SK-N-SH treated with all-trans-retinoic acid at 6 μM for 48 hours (cell line): ENCODE results near the gene GGACT.
A peak's percentile ranks its signal among the peaks of the same experiment; 100 is the strongest.

Experiments
- ARNTL ChIP-seq: fragments of 450-650 bp; formaldehyde crosslinking; IDR thresholded peaks from 2 replicates; pipeline ENCODE4 v1.5.0; 2020; ENCODE audit warnings: low read depth, mild to moderate bottlenecking, moderate library complexity, borderline replicate concordance
- BACH2 ChIP-seq: fragments of 250-450 bp; sonication (Bioruptor Pico); IDR thresholded peaks from 2 replicates; pipeline ENCODE4 v1.9.0; 2021; ENCODE audit warnings: mild to moderate bottlenecking, borderline replicate concordance
- OSR1 ChIP-seq: fragments of 250-450 bp; sonication (Bioruptor Pico); IDR thresholded peaks from 2 replicates; pipeline ENCODE4 v1.8.0; 2022; ENCODE audit warnings: moderate library complexity, mild to moderate bottlenecking, inconsistent platforms
- PPARA ChIP-seq: fragments of 250-450 bp; sonication (Bioruptor Pico); IDR thresholded peaks from 2 replicates; pipeline ENCODE4 v1.5.0; 2020; ENCODE audit warnings: mild to moderate bottlenecking, borderline replicate concordance
- RARB ChIP-seq: fragments of 250-450 bp; sonication (Bioruptor Pico); IDR thresholded peaks from 2 replicates; pipeline ENCODE4 v1.8.0; 2021; ENCODE audit warnings: mild to moderate bottlenecking, moderate library complexity
- TCF4 ChIP-seq: fragments of 250-450 bp; sonication (Bioruptor Pico); IDR thresholded peaks from 2 replicates; pipeline ENCODE4 v1.8.0; 2021; ENCODE audit warnings: mild to moderate bottlenecking, moderate library complexity, borderline replicate concordance
- ZFP30 ChIP-seq: fragments of 450-650 bp; formaldehyde crosslinking; IDR thresholded peaks from 2 replicates; pipeline ENCODE4 v1.5.0; 2022; ENCODE audit warnings: mild to moderate bottlenecking, moderate library complexity
- TF ChIP-seq, protein P1 (sequence below): fragments of 250-450 bp; sonication (Bioruptor Pico); IDR thresholded peaks from 2 replicates; pipeline ENCODE4 v1.8.0; 2020; ENCODE audit warnings: mild to moderate bottlenecking, moderate library complexity, borderline replicate concordance
- TF ChIP-seq, protein P2 (sequence below): fragments of 250-450 bp; sonication (Bioruptor Pico); IDR thresholded peaks from 2 replicates; pipeline ENCODE4 v1.8.0; 2021; ENCODE audit warnings: low read depth, mild to moderate bottlenecking, moderate library complexity, borderline replicate concordance

DNA sequence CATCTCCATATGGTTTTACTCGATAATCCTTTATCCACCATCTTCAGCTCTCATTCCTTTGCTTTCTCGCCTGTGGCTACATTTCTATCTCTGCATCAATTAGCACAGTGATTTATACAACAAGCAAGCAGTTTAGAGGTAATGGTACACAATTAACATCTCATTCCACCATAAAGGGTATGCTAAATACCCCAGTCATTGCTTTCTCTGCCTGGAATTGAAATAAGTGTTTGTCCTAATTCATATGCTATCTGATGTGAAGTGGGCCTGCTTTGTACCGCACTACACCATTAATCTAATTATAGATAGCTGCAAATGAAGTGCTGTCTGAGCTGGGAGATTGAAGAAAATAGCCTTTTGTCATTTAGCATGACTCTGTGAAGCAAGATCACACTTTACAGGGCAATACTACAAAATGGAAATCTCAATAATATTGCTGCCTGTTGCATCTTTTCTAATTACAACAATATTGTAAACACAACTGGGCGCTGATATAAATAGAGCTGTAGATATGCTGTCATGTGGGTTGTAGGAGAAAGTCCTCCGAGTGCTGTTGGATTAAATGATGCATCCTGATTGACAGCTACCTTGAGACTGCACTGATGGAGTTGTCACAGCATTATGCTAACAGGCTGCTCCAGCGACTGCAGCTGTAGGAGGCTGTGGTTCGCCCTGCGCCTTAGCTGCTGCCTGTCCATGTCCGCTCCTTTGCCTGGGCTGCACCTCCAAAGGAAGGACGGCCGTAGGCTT, 78.2 kb downstream of the GGACT start:
- TF ChIP-seq, protein P1, sequence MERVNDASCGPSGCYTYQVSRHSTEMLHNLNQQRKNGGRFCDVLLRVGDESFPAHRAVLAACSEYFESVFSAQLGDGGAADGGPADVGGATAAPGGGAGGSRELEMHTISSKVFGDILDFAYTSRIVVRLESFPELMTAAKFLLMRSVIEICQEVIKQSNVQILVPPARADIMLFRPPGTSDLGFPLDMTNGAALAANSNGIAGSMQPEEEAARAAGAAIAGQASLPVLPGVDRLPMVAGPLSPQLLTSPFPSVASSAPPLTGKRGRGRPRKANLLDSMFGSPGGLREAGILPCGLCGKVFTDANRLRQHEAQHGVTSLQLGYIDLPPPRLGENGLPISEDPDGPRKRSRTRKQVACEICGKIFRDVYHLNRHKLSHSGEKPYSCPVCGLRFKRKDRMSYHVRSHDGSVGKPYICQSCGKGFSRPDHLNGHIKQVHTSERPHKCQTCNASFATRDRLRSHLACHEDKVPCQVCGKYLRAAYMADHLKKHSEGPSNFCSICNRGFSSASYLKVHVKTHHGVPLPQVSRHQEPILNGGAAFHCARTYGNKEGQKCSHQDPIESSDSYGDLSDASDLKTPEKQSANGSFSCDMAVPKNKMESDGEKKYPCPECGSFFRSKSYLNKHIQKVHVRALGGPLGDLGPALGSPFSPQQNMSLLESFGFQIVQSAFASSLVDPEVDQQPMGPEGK (CRISPR knock-in tag), result no peak
- no peak for TF ChIP-seq OSR1 (CRISPR knock-in tag)
- no peak for TF ChIP-seq ZFP30 (CRISPR knock-in tag)
- TF ChIP-seq, protein P2, sequence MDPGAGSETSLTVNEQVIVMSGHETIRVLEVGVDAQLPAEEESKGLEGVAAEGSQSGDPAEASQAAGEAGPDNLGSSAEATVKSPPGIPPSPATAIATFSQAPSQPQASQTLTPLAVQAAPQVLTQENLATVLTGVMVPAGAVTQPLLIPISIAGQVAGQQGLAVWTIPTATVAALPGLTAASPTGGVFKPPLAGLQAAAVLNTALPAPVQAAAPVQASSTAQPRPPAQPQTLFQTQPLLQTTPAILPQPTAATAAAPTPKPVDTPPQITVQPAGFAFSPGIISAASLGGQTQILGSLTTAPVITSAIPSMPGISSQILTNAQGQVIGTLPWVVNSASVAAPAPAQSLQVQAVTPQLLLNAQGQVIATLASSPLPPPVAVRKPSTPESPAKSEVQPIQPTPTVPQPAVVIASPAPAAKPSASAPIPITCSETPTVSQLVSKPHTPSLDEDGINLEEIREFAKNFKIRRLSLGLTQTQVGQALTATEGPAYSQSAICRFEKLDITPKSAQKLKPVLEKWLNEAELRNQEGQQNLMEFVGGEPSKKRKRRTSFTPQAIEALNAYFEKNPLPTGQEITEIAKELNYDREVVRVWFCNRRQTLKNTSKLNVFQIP (CRISPR knock-in tag), result no peak
- TF ChIP-seq TCF4 (CRISPR knock-in tag), result peak; percentile 83
- no peak for TF ChIP-seq BACH2 (CRISPR knock-in tag)
- TF ChIP-seq RARB, result no peak
- no peak for TF ChIP-seq ARNTL (CRISPR knock-in tag)
- TF ChIP-seq PPARA (CRISPR knock-in tag), result no peak
